Loucy (cell line): Measurements from ENCODE around the gene GATA5.

ENCODE experiments used
- CTCF ChIP-seq: fragments of 200-600 bp; sonication (generic); conservative IDR thresholded peaks from 2 replicates; pipeline ENCODE4 v1.5.1; 2014; ENCODE audit warnings: mild to moderate bottlenecking, antibody characterized with exemption, low read length
- EZH2phosphoT487 ChIP-seq: fragments of 200-600 bp; IDR thresholded peaks from 2 replicates; pipeline ENCODE4 v1.6.1; 2018; ENCODE audit warnings: antibody characterized with exemption, mild to moderate bottlenecking, moderate library complexity, borderline replicate concordance

- TF ChIP-seq CTCF = no peak
- no peak for TF ChIP-seq EZH2phosphoT487
Measured at GRCh38 chr20:62486484-62486883, 10.7 kb upstream of the GATA5 start.
